ENCODE measurements around the gene SETBP1. TPM values are rescaled to one million over a fixed set of nuclear protein-coding genes. Genes with fewer than 3 reads are reported as not detected.

SETBP1 gene
- polyA plus RNA-seq, 1 experiment: 2.9 TPM

DNA sequence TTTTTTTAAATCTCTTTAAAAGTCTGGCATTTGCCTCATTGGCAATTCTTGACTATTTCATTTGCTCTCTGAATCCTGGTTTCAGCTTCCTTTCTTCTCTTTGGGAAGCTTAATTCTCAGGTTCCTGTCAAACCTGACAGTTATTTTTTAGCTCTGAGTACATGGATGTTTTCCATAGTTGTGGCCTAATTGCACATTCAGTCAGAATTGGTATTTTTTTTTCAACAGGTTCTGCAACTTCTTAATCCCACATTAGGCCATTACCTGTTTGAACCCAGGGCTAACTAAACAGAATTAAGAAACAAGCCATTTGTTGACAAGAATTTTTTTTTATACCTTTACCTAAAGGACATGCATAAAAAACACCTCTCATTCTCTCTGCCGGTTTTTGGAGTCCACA lies 338.8 kb downstream of the SETBP1 start:
- Histone ChIP-seq H3K27me3 (ENCODE audit: control insufficient read depth, insufficient read depth, low read length) (no peaks in the 10 kb centered on the region; the same call in 1 of the 2 replicates), H3K36me3 (ENCODE audit: control insufficient read depth, insufficient read depth, low read length) (no peaks in the 10 kb centered on the region), H3K4me3 (ENCODE audit: low read depth, low read length) (no peak overlapping the region)
- DNase-seq (ENCODE audit: low read depth): no peak
- TF ChIP-seq, protein P1, sequence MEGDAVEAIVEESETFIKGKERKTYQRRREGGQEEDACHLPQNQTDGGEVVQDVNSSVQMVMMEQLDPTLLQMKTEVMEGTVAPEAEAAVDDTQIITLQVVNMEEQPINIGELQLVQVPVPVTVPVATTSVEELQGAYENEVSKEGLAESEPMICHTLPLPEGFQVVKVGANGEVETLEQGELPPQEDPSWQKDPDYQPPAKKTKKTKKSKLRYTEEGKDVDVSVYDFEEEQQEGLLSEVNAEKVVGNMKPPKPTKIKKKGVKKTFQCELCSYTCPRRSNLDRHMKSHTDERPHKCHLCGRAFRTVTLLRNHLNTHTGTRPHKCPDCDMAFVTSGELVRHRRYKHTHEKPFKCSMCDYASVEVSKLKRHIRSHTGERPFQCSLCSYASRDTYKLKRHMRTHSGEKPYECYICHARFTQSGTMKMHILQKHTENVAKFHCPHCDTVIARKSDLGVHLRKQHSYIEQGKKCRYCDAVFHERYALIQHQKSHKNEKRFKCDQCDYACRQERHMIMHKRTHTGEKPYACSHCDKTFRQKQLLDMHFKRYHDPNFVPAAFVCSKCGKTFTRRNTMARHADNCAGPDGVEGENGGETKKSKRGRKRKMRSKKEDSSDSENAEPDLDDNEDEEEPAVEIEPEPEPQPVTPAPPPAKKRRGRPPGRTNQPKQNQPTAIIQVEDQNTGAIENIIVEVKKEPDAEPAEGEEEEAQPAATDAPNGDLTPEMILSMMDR (IDR thresholded peaks at IDR 0.05; ENCODE audit: insufficient read depth, low read depth, low read length): no peak
- ChIA-PET CTCF (interaction anchor here (0.7 kb wide), 1 partner anchor 194 kb away, joined by 3 read pairs; no protein-coding TSS in a partner anchor), POLR2A (interaction anchor here (0.6 kb wide), 1 partner anchor 25 kb away, joined by 3 read pairs; no protein-coding TSS in a partner anchor)

DNA sequence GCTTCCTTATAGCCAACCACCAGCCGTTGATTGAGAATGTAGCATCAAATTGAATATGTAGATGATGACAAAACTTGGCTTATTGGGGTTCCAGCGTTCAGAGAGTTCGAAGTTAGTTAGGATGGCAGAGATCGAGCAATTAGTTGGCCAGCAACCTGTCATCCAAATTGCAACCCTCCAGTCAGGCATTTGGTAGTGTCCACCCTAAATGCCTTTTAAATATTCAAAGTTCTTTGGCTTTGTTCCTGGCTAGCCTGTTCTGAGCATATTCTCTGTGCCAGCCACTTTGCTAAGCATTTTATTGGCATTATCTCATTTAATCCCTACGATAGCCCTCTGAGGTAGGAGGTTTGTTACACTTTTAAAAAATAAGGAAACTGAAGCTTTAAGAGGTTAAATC lies 342.8 kb downstream of the SETBP1 start:
- TF ChIP-seq, protein P1 (IDR thresholded peaks at IDR 0.05; ENCODE audit: insufficient read depth, low read depth, low read length): no peak
- CTCF ChIA-PET: interaction anchor here (1.0 kb wide), 1 partner anchor 16 kb away, joined by 3 read pairs; no protein-coding TSS in a partner anchor

DNA sequence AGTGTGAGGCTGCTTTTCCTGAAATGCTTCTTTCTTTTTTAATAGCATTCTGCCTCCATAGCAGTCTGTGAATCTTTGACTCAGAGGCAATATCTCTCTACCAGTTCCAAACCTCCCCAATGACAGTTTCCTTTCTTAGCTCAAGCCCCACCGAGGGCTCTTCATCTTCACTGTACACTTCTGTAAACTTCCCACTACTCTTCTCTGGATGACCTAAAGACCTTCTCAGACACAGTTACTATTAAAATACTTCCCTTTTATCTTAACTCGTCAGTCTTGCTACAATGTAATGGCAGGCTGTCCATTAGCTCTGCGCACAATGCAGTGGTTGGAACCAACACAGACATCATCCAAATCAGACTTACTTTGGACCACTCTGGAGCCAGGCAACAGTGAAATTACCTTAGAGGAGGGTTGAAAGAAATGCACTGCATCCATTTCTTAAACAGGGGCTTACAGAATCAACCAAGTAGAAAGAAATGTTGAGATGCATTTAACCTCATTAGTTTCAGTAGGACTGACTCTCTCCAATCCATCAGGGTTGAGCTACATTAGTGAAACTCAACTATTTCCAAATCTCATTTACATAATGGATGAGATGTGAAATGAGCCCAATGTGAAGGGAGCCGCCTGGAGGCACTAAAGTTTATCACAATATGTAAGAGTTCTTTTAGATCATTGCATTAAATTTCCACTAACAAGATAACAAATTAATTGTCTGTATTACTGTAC lies 343.8 kb downstream of the SETBP1 start:
- Histone ChIP-seq H3K4me3 (ENCODE audit: low read depth, low read length) (no peak overlapping the region), H3K36me3 (ENCODE audit: control insufficient read depth, insufficient read depth, low read length) (no peaks in the 10 kb centered on the region), H3K27me3 (ENCODE audit: control insufficient read depth, insufficient read depth, low read length) (no peaks in the 10 kb centered on the region; the same call in 1 of the 2 replicates)
- CTCF ChIA-PET: no interaction called here
- TF ChIP-seq, protein P1 (IDR thresholded peaks at IDR 0.05; ENCODE audit: insufficient read depth, low read depth, low read length): no peak
- no peak for DNase-seq (ENCODE audit: low read depth)
- POLR2A ChIA-PET: no interaction called here

More for the DNA sequence above, 342.8 kb downstream of the SETBP1 start:
- POLR2A ChIA-PET: no interaction called here
- Histone ChIP-seq H3K27me3 (ENCODE audit: control insufficient read depth, insufficient read depth, low read length) (no peaks in the 10 kb centered on the region; the same call in 1 of the 2 replicates), H3K36me3 (ENCODE audit: control insufficient read depth, insufficient read depth, low read length) (no peaks in the 10 kb centered on the region), H3K4me3 (ENCODE audit: low read depth, low read length) (no peak overlapping the region)
- DNase-seq (ENCODE audit: low read depth): no peak

DNA sequence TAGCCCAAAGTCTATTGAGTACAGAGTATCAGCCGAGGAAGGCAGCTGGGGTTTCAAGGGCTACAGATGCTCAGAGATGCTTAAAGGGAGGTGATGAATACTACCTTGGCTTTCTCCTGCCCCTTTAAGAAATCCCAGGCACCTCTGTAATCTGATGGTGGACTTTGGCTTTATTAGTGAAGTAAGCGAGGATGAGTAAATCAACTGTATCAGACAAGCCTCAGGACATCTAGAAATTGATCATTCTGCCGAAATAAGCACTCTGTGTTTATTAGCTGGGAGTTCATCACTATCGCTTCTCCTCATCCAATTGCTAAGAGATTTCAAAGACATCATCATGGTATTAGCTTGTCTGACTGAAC lies 344.4 kb downstream of the SETBP1 start:
- TF ChIP-seq, protein P1 (IDR thresholded peaks at IDR 0.05; ENCODE audit: insufficient read depth, low read depth, low read length): no peak
- no peak for DNase-seq (ENCODE audit: low read depth)
- Histone ChIP-seq H3K27me3 (ENCODE audit: control insufficient read depth, insufficient read depth, low read length) (no peaks in the 10 kb centered on the region; the same call in 1 of the 2 replicates), H3K4me3 (ENCODE audit: low read depth, low read length) (no peak overlapping the region), H3K36me3 (ENCODE audit: control insufficient read depth, insufficient read depth, low read length) (no peaks in the 10 kb centered on the region)
- ChIA-PET POLR2A (no interaction called here), CTCF (no interaction called here)

DNA sequence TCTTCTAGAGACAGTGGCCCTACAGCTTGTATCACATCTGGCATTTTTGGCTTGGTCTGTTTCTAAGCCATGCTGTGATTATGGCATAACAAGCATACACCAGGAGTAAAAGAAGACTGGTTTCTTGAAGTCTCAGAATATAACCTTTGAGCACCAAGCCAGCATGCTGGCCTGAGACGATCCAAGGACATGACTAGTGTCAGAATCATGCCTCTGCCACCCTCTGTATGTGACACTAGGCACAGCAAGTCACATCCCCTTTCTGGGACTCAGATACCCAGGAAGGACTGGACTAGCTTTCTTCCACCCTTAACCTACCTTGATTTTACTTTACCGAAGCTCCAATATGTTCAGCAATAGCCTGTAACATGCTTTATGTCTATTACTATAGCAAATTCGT lies 345.5 kb downstream of the SETBP1 start:
- TF ChIP-seq, protein P1 (IDR thresholded peaks at IDR 0.05; ENCODE audit: insufficient read depth, low read depth, low read length): no peak
- POLR2A ChIA-PET: no interaction called here
- H3K36me3 ChIP-seq (ENCODE audit: control insufficient read depth, insufficient read depth, low read length): no peaks in the 10 kb centered on the region
- H3K4me3 ChIP-seq (ENCODE audit: low read depth, low read length): no peak overlapping the region
- CTCF ChIA-PET: no interaction called here
- no peaks in the 10 kb centered on the region; the same call in 1 of the 2 replicates for H3K27me3 ChIP-seq (ENCODE audit: control insufficient read depth, insufficient read depth, low read length)
- DNase-seq (ENCODE audit: low read depth): no peak

All from BJ (cell line).